HUES64 (cell line): Measurements from ENCODE around the gene FOXL1.

Experiments used
- H3K27ac ChIP-seq: 2 replicates; pipeline ENCODE4 v1.7.0; 2013; ENCODE audit warnings: low read depth, low read length, inconsistent platforms
- H3K27me3 ChIP-seq: 2 replicates; pipeline ENCODE4 v1.6.1; 2013; ENCODE audit warnings: mild to moderate bottlenecking, low read length; ENCODE audit not compliant: insufficient read depth
- H3K36me3 ChIP-seq: 2 replicates; pipeline ENCODE4 v1.6.1; 2013; ENCODE audit warnings: mild to moderate bottlenecking, low read length; ENCODE audit not compliant: insufficient read depth
- H3K4me1 ChIP-seq: 2 replicates; pipeline ENCODE4 v1.6.1; 2013; ENCODE audit warnings: mild to moderate bottlenecking, low read length, moderate library complexity; ENCODE audit not compliant: insufficient read depth
- H3K4me3 ChIP-seq: 2 replicates; pipeline ENCODE4 v1.5.1; 2013; ENCODE audit warnings: mild to moderate bottlenecking, low read length, moderate library complexity
- H3K9ac ChIP-seq: 2 replicates; pipeline ENCODE4 v1.6.1; 2013; ENCODE audit warnings: mild to moderate bottlenecking, low read depth, low read length
- H3K9me3 ChIP-seq: 2 replicates; pipeline ENCODE4 v1.6.1; 2013; ENCODE audit warnings: low read depth, low read length; ENCODE audit not compliant: insufficient read depth
- WGBS: fragments of 150-250, 120-280 bp; methylation state at CpG from one replicate; pipeline ENCODE4 v1.1.7; 2013; ENCODE audit warnings: missing lambda C conversion rate; 5-methylcytosine and 5-hydroxymethylcytosine counted together

Gene FOXL1

GRCh38 chr16:86537486-86537885 lies 40.9 kb upstream of the FOXL1 start:
- Histone ChIP-seq H3K9me3 (no peaks in the 10 kb centered on the region), H3K36me3 (peaks cover 48% of the 10 kb centered on the region)
- WGBS, result 97% methylated on average over 4 of the region's 4 CpGs

GRCh38 chr16:86538196-86538780 lies 40.1 kb upstream of the FOXL1 start:
- H3K9me3 ChIP-seq, result no peaks in the 10 kb centered on the region
- H3K27me3 ChIP-seq, result no peaks in the 10 kb centered on the region
- no peak overlapping the region for H3K9ac ChIP-seq
- peaks cover 48% of the 10 kb centered on the region for H3K36me3 ChIP-seq
- H3K4me3 ChIP-seq, result no peak overlapping the region
- no peak overlapping the region for H3K27ac ChIP-seq
- no peaks in the 10 kb centered on the region for H3K4me1 ChIP-seq
- WGBS, result 94% methylated on average over 17 of the region's 17 CpGs

More at GRCh38 chr16:86537486-86537885, 40.9 kb upstream of the FOXL1 start:
- Histone ChIP-seq H3K4me3 (no peak overlapping the region), H3K27ac (no peak overlapping the region), H3K4me1 (no peaks in the 10 kb centered on the region), H3K9ac (no peak overlapping the region), H3K27me3 (no peaks in the 10 kb centered on the region)

DNA sequence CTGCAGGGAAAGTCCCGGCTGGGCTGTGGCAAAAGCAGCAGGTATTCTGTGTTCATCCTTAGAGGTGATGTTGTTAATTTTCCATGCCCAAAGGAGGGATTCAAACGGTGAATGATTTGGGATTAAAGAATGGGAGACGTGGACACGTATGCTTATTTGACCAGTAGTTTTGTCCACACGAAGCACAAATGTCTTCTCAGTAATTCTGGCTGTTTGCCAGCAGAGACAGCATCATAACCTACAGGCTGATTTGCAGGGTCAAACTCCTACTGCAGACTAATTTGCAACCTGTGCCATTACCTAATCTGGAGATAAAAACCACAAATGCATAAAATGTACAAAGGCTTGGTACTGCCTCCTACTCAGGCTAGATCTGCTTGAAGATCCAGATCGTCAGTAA lies 37.5 kb upstream of the FOXL1 start:
- WGBS, result 91% methylated on average over 6 of the region's 6 CpGs
- peaks cover 54% of the 10 kb centered on the region for H3K36me3 ChIP-seq
- no peak overlapping the region for H3K27ac ChIP-seq

GRCh38 chr16:86541560-86541959 lies 36.8 kb upstream of the FOXL1 start:
- WGBS, result 97% methylated on average over 11 of the region's 11 CpGs
- peaks cover 58% of the 10 kb centered on the region for H3K36me3 ChIP-seq
- H3K9me3 ChIP-seq, result no peaks in the 10 kb centered on the region
- H3K4me3 ChIP-seq, result no peak overlapping the region
- no peaks in the 10 kb centered on the region for H3K27me3 ChIP-seq
- no peak overlapping the region for H3K27ac ChIP-seq
- H3K9ac ChIP-seq, result no peak overlapping the region
- H3K4me1 ChIP-seq, result no peaks in the 10 kb centered on the region

More for the DNA sequence above, 37.5 kb upstream of the FOXL1 start:
- no peaks in the 10 kb centered on the region for H3K27me3 ChIP-seq
- no peak overlapping the region for H3K9ac ChIP-seq
- H3K9me3 ChIP-seq, result no peaks in the 10 kb centered on the region
- no peaks in the 10 kb centered on the region for H3K4me1 ChIP-seq
- H3K4me3 ChIP-seq, result no peak overlapping the region

DNA sequence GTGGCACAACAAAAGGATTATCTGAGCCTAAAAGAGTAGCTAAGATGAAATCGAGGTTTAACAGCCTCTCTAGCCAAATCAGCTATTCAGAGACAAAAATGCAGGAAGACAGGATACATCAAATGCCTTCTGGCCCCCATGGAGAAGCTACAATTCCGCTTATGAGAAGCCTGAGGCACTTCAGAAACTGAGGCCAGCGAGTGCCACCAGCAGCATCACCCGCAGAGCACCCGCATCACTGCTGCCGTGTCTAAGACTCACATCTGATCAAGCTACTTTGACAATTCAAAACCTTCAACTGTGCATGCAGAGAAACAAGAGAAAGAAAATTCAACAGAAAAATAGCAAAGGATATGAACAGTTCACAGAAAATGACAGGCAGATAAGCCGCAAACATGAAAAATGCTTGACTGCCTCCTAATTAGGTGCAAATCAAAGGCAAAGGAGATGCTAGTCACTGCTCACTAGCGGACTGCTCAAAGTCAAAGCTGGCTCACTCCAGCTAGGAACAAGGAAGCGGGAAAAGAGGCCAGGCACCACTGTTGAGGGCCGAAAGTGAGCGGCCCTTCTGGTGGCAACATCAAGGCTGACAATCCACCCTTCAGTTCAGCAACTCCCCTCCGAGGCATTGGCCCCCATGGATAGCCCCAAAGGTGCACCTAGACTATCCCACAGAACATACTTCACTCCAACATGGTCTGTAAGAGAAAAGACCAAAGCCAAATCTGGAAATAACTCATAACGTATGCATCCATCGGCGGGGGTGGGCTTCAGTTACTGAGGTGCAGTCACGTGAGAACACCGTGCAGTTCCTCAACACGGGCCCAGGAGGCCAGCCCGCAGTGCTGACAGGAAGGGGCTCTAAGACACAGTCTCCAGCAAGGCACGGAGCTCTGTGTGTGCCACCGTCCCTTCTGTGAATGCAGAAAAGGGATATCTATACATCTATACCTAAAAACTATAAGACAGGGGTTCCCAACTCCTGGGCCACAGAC lies 35.3 kb upstream of the FOXL1 start:
- Histone ChIP-seq H3K9ac (no peak overlapping the region), H3K27me3 (no peaks in the 10 kb centered on the region), H3K4me3 (no peak overlapping the region), H3K36me3 (peaks cover 62% of the 10 kb centered on the region), H3K9me3 (no peaks in the 10 kb centered on the region), H3K4me1 (no peaks in the 10 kb centered on the region), H3K27ac (no peak overlapping the region)
- 95% methylated on average over 21 of the region's 21 CpGs for WGBS

GRCh38 chr16:86545481-86545880 lies 32.9 kb upstream of the FOXL1 start:
- Histone ChIP-seq H3K27ac (no peak overlapping the region), H3K36me3 (peaks cover 49% of the 10 kb centered on the region), H3K27me3 (no peaks in the 10 kb centered on the region), H3K4me1 (no peaks in the 10 kb centered on the region), H3K4me3 (no peak overlapping the region), H3K9ac (no peak overlapping the region), H3K9me3 (no peaks in the 10 kb centered on the region)
- 77% methylated on average over 12 of the region's 12 CpGs for WGBS

DNA sequence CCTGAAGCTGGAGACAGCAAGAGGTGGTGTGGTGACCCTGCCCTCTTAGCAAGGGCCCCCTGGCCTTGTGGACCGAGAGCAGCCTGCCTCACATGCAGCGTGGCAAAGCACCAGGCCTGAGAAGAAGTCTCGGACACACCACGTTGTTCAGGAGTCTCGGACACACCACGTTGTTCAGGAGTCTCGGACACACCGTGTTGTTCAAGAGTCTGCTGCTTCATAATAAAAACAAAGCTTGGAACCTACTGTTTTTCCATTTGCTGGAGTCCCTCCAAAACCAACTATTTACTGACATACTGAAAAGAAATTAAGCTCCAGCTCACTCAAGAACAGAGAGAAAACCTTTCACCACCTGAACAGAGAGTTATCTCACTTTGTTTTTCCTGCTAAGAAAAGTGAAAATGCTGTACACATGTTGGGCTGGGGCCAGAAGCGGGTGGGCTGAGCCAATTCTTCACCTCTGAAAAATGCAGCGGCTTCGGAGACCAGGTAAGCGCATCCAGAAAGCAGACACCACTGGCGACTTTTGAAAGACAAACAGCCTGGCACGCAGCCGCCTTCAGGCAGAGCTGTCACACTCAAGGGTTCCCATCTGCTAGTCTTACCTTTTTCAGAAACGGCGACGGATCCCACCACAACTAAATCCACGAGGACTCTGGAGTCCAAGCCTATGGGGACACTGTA lies 32.3 kb upstream of the FOXL1 start:
- no peak overlapping the region for H3K9ac ChIP-seq
- no peak overlapping the region for H3K4me3 ChIP-seq
- H3K27me3 ChIP-seq, result no peaks in the 10 kb centered on the region
- 95% methylated on average over 19 of the region's 19 CpGs for WGBS
- H3K36me3 ChIP-seq, result peaks cover 46% of the 10 kb centered on the region
- no peaks in the 10 kb centered on the region for H3K9me3 ChIP-seq
- no peaks in the 10 kb centered on the region for H3K4me1 ChIP-seq
- no peak overlapping the region for H3K27ac ChIP-seq

DNA sequence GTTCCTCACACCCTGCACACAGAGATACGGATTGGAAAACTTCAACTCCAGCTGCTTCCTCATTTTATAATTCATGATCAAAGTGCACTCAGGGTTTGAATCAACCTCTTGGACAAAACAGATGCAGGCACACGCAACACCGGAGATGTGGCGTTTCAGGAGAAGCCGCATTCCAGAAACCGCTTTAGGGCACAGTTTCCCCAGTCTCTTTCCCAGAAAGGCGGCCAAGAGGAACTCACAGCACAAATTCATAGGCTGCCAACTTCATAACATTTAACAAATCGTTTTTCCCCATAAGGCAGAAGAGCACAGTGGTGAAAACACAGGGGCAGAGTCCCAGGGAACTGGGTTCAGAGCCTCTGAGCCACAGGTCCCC lies 31.7 kb upstream of the FOXL1 start:
- no peaks in the 10 kb centered on the region for H3K9me3 ChIP-seq
- H3K4me1 ChIP-seq, result no peaks in the 10 kb centered on the region
- H3K36me3 ChIP-seq, result peaks cover 45% of the 10 kb centered on the region
- WGBS, result 94% methylated on average over 8 of the region's 8 CpGs
- no peak overlapping the region for H3K9ac ChIP-seq
- no peaks in the 10 kb centered on the region for H3K27me3 ChIP-seq
- H3K4me3 ChIP-seq, result no peak overlapping the region
- H3K27ac ChIP-seq, result no peak overlapping the region

DNA sequence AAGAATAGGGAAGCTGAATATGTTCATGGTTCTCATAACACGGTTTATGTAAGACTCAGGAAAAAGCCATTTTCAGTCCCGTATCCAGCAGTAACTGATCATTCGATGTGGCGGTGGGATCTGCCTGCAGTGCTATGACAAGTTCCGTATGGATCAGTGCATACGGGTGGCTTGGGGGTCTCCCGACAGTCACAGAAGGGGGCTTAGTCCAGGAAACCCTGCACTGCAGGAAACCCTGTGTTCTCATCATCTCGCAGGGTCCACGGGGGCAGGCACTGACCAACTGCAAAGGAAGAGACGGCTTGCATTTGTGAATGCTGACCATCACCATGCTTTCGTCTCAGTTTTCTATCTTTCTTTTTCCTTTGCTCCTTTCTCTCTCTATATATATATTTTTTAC lies 31.1 kb upstream of the FOXL1 start:
- Histone ChIP-seq H3K27me3 (no peaks in the 10 kb centered on the region), H3K4me1 (no peaks in the 10 kb centered on the region), H3K9ac (no peak overlapping the region), H3K4me3 (no peak overlapping the region), H3K27ac (no peak overlapping the region), H3K36me3 (peaks cover 39% of the 10 kb centered on the region), H3K9me3 (no peaks in the 10 kb centered on the region)
- 96% methylated on average over 11 of the region's 11 CpGs for WGBS

DNA sequence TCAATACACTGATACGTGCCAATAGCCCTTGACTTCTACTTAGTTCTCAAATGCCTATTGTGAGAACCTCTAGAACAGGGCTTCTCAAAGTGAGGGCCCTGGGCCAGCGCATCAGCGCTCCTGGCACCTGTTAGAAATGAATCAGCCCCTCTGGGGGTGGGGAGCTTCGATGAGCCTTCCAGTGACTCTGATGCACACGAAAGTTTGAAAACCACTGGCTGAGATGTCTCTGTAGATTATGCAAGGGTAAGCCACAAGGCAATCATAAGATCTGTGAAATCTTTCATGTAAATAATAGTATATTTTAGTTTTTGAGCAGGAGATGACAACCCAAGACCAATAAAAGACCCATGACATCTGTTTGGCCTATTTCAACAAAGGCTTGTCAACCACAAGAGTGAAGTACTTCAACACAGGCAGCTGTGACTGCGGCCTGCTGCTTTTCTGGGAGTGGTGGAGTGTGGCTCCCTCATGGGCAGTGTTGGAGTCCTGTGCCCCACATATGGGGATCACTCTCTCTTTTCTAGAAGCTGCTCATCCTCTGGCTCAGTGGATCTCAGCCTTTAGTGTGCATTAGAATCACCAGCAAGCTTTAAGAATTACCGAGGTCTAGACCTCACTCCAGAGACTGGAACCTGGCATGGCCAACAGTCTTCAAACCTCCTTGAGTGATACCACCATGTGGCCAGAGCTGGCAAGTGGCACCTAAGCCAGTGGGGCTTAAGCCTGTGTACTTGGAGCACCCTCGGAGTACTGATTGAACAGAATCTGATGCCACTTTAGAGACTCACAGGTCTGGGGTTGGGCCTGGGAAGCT lies 29.1 kb upstream of the FOXL1 start:
- Histone ChIP-seq H3K4me3 (no peak overlapping the region), H3K9ac (no peak overlapping the region), H3K36me3 (peaks cover 37% of the 10 kb centered on the region), H3K4me1 (0 out of 2 replicates have a peak, but pooled peaks cover 2% of the 10 kb centered on the region), H3K27ac (no peak overlapping the region), H3K27me3 (no peaks in the 10 kb centered on the region), H3K9me3 (no peaks in the 10 kb centered on the region)
- WGBS, result 81% methylated on average over 8 of the region's 8 CpGs
